Endometrial microvascular endothelial cells (primary cell): ENCODE results near the gene LMAN1L. TPM values are rescaled to one million over a fixed set of nuclear protein-coding genes. Genes with fewer than 3 reads are reported as not detected.
"Not testable (repeated sequence)": the region's sequence is repeated elsewhere in the genome, so short reads cannot be mapped to it uniquely, and the experiment has no call there.

Experiments used
- in situ Hi-C: cut with HindIII; loops from 2 replicates; pipeline ENCODE4 v1.10.0; 2017; ENCODE audit warnings: low sequenced_read_pairs, low pct_unique_long_range_greater_than_20kb; ENCODE audit errors: inconsistent ontology term
- total RNA-seq: library from RNA; depleted of rRNA; stranded (reverse); fragments of >200 nt; gene quantifications from one replicate; pipeline ENCODE4 v1.2.3, GENCODE V29; 2015; ENCODE audit errors: inconsistent ontology term

The LMAN1L gene
- total RNA-seq, 1 donor from 2014 or later = not detected

GRCh38 chr15:74780523-74781430 is 31.9 kb upstream of the LMAN1L start:
- in situ Hi-C loops = no loop called here

- in situ Hi-C loops = no loop called here
Observed at GRCh38 chr15:74781431-74782258, 31.0 kb upstream of the LMAN1L start, which contains the start of gene CSK. Gene CSK, plus strand, starts transcription at chr15:74782080. Its CDS starts 16,218 bp downstream, at chr15:74798298.

- in situ Hi-C loops = no loop called here
Observed at GRCh38 chr15:74782259-74783071, 30.2 kb upstream of the LMAN1L start.

GRCh38 chr15:74783072-74783807 is 29.4 kb upstream of the LMAN1L start:
- in situ Hi-C loops = no loop called here

- in situ Hi-C loops = no loop called here
Observed at GRCh38 chr15:74783808-74784175, 28.8 kb upstream of the LMAN1L start.

GRCh38 chr15:74784426-74785193 is 28.0 kb upstream of the LMAN1L start:
- in situ Hi-C loops = no loop called here

GRCh38 chr15:74785194-74786032 is 27.2 kb upstream of the LMAN1L start:
- in situ Hi-C loops = no loop called here

GRCh38 chr15:74786081-74786480 is 26.6 kb upstream of the LMAN1L start:
- in situ Hi-C loops = not testable (repeated sequence)

- in situ Hi-C loops = no loop called here
Observed at GRCh38 chr15:74786551-74787165, 26.0 kb upstream of the LMAN1L start.

- in situ Hi-C loops = no loop called here
Observed at GRCh38 chr15:74787251-74788041, 25.2 kb upstream of the LMAN1L start.

GRCh38 chr15:74788042-74788682 is 24.5 kb upstream of the LMAN1L start:
- in situ Hi-C loops = no loop called here

- in situ Hi-C loops = no loop called here
Observed at GRCh38 chr15:74788683-74789151, 23.9 kb upstream of the LMAN1L start.

- in situ Hi-C loops = no loop called here
Observed at GRCh38 chr15:74789171-74789631, 23.4 kb upstream of the LMAN1L start.

GRCh38 chr15:74789741-74790079 is 22.9 kb upstream of the LMAN1L start:
- in situ Hi-C loops = no loop called here
